A204.1 (cell line): ENCODE data around the gene AMZ1.

Experiments used
- FAIRE-seq: peaks from 2 replicates; lab custom pipeline; 2012; peaks lifted over from hg19 to GRCh38; lab: Jason Lieb, UNC

The AMZ1 gene

GRCh38 chr7:2753148-2753547 is 65.1 kb downstream of the AMZ1 start:
- FAIRE-seq: no peak

- no peak for FAIRE-seq
Measured at GRCh38 chr7:2754086-2754485, 66.1 kb downstream of the AMZ1 start.

GRCh38 chr7:2754912-2755311 is 66.9 kb downstream of the AMZ1 start:
- no peak for FAIRE-seq

GRCh38 chr7:2755531-2755930 is 67.5 kb downstream of the AMZ1 start:
- no peak for FAIRE-seq

GRCh38 chr7:2757361-2757903 is 69.4 kb downstream of the AMZ1 start:
- FAIRE-seq: no peak

- FAIRE-seq: peak; percentile 93
Measured at GRCh38 chr7:2757904-2758672, 70.1 kb downstream of the AMZ1 start.

- FAIRE-seq: no peak
Measured at GRCh38 chr7:2758673-2759616, 70.9 kb downstream of the AMZ1 start.

GRCh38 chr7:2759736-2760097 is 71.7 kb downstream of the AMZ1 start:
- no peak for FAIRE-seq

- FAIRE-seq: no peak
Measured at GRCh38 chr7:2760098-2760889, 72.3 kb downstream of the AMZ1 start.

- FAIRE-seq: no peak
Measured at GRCh38 chr7:2761131-2761624, 73.2 kb downstream of the AMZ1 start.

- no peak for FAIRE-seq
Measured at GRCh38 chr7:2761801-2762497, 73.9 kb downstream of the AMZ1 start.

GRCh38 chr7:2763597-2763996 is 75.6 kb downstream of the AMZ1 start:
- FAIRE-seq: no peak

- FAIRE-seq: no peak
Measured at GRCh38 chr7:2764621-2765020, 76.6 kb downstream of the AMZ1 start.
